ENCODE data around the gene MTA3. TPM values are rescaled to one million over a fixed set of nuclear protein-coding genes. Genes with fewer than 3 reads are reported as not detected.

Gene MTA3
- total RNA-seq, 1 donor from 2014 or later = 117 TPM

DNA sequence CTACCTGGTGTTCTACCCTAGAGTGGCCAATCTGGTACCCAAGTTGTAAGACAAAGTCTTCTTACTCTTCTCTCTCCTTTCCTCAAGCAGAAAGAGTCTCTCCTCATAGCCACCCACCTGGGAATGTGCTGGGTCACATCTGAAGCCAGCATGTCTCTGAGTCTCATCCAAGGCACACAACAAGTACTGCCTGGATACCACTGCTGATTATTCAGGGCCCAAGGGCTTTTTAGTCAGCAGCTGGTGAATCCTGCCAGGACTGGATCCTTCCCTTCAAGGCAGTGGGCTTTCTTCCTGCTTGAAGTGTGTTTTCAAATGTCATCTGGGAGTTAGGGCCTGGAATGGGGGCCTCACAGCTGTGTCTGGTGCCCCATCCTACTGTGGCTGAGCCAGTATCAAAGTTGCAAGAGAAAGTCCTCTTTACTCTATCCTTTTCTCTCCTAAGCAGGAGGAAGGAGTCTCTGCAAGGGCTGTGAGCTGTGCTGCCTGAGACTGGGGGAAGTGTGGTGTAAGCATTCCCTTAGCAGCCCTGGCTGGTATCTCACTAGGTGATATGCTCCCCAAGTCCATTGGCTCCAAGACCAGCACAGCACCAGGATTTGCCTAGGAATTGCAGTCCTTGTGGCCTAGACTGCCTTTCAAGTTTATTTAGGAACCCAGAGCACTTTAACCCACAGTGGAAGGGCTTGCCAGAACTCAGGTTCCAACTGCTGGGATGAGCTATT lies 168.3 kb downstream of the MTA3 start:
- peaks cover 12% of the 10 kb centered on the region for H3K9me3 Mint-ChIP-seq
- no peak overlapping the region for H3K4me3 ChIP-seq
- no peak overlapping the region for H3K9ac ChIP-seq
- H3K27me3 Mint-ChIP-seq (ENCODE audit: insufficient read depth, low read depth) = no peaks in the 10 kb centered on the region
- H3F3A ChIP-seq (ENCODE audit: low read depth) = no peaks in the 10 kb centered on the region
- no peaks in the 10 kb centered on the region for H3K27me3 ChIP-seq
- peaks cover 32% of the 10 kb centered on the region for H3K36me3 Mint-ChIP-seq
- H3K4me3 Mint-ChIP-seq = no peak overlapping the region
- no peaks in the 10 kb centered on the region for H3K4me1 ChIP-seq
- H3K79me2 ChIP-seq (ENCODE audit: low read depth) = no peaks in the 10 kb centered on the region
- H3K36me3 ChIP-seq = peaks cover 4% of the 10 kb centered on the region
- no peak overlapping the region for H3K27ac ChIP-seq
- no peak for DNase-seq (ENCODE audit: low spot score)
- no peak overlapping the region for H3K27ac Mint-ChIP-seq
- no peak overlapping the region for H2AFZ ChIP-seq (replicated peaks)
- no peaks in the 10 kb centered on the region for H4K20me1 ChIP-seq (ENCODE audit: low read depth)
- TF ChIP-seq, protein P1, sequence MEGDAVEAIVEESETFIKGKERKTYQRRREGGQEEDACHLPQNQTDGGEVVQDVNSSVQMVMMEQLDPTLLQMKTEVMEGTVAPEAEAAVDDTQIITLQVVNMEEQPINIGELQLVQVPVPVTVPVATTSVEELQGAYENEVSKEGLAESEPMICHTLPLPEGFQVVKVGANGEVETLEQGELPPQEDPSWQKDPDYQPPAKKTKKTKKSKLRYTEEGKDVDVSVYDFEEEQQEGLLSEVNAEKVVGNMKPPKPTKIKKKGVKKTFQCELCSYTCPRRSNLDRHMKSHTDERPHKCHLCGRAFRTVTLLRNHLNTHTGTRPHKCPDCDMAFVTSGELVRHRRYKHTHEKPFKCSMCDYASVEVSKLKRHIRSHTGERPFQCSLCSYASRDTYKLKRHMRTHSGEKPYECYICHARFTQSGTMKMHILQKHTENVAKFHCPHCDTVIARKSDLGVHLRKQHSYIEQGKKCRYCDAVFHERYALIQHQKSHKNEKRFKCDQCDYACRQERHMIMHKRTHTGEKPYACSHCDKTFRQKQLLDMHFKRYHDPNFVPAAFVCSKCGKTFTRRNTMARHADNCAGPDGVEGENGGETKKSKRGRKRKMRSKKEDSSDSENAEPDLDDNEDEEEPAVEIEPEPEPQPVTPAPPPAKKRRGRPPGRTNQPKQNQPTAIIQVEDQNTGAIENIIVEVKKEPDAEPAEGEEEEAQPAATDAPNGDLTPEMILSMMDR (IDR thresholded peaks at IDR 0.05) = no peak
- TF ChIP-seq EZH2 (IDR thresholded peaks at IDR 0.05) (no peak), EZH2phosphoT487 (IDR thresholded peaks at IDR 0.05) (no peak)
- H3K4me1 Mint-ChIP-seq = no peaks in the 10 kb centered on the region
- H3K9me3 ChIP-seq (ENCODE audit: low read depth) = no peaks in the 10 kb centered on the region
- no peak overlapping the region for H3K4me2 ChIP-seq

DNA sequence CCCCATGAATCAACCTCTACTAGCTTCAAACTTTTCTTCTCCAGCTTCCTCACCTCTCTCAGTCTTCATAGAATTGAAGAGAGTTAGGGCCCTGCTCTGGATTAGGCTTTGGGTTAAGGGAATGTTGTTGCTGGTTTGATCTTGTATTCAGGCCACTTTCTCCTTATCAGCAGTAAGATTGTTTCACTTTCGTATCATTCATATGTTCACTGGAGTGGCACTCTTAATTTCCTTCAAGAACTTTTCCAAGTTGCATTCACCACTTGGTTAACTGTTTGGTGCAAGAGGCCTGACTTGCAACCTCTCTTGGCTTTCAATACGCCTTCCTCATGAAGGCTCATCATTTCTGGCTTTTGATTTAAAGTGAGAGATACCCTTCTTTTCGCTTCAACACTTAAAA lies 172.7 kb downstream of the MTA3 start:
- Mint-ChIP-seq H3K4me3 (no peak overlapping the region), H3K9me3 (peaks cover under 1% of the 10 kb centered on the region), H3K27ac (no peak overlapping the region), H3K4me1 (no peaks in the 10 kb centered on the region), H3K36me3 (peaks cover 23% of the 10 kb centered on the region), H3K27me3 (ENCODE audit: insufficient read depth, low read depth) (peaks cover 7% of the 10 kb centered on the region)
- Histone ChIP-seq H2AFZ (replicated peaks) (no peak overlapping the region), H3K79me2 (ENCODE audit: low read depth) (no peaks in the 10 kb centered on the region), H4K20me1 (ENCODE audit: low read depth) (no peaks in the 10 kb centered on the region), H3F3A (ENCODE audit: low read depth) (no peaks in the 10 kb centered on the region), H3K4me2 (no peak overlapping the region), H3K9ac (no peak overlapping the region), H3K9me3 (ENCODE audit: low read depth) (no peaks in the 10 kb centered on the region), H3K27me3 (no peaks in the 10 kb centered on the region), H3K36me3 (no peaks in the 10 kb centered on the region), H3K4me3 (no peak overlapping the region), H3K4me1 (no peaks in the 10 kb centered on the region), H3K27ac (no peak overlapping the region)
- DNase-seq (ENCODE audit: low spot score) = no peak
- TF ChIP-seq, protein P1 (IDR thresholded peaks at IDR 0.05) = no peak
- TF ChIP-seq EZH2 (IDR thresholded peaks at IDR 0.05) (no peak), EZH2phosphoT487 (IDR thresholded peaks at IDR 0.05) (no peak)

DNA sequence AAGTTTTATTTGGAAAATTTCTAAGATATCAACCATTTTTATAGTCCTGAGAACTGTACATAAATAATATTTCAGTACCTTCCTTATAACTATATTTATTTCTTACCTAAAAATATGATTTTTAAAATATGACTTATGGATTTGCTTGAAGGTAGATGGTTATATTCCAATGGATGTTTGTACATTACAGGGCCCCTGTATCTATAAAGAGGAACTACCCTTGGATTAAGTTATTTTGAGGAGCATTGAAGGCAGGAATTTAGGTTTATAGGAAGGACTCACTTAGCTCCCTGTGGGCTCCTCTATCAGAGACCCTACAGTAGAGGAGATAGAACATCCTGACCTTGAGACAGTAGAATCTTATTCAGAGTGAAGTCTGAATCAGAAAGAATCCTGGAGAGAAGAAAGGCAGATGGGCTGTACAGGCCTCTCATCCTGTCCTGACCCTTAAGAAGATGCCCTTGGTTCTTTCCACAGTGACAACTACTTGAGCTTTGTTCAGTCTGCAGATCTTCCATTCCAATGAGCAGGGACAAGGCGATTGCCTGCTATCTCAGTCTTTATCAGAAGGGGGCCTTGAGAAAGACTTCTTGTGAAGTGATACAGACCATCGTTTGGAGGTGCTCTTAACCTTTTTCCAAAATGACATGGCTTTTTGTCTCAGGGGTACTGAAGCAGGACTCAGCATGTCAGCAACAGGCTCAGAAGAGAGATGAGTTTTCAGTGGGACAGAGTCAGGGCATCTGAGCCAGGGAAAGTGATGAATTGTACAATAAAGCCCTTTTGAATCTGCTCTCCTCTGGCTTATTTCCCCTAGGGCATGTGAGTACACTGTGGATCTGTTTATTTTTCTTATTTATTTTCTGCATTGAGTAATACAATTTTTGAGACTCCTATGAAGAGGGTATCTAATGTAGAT lies 174.6 kb downstream of the MTA3 start:
- Histone ChIP-seq H3K4me1 (no peaks in the 10 kb centered on the region), H3K36me3 (no peaks in the 10 kb centered on the region), H3K27ac (no peak overlapping the region), H4K20me1 (ENCODE audit: low read depth) (no peaks in the 10 kb centered on the region), H3K9ac (no peak overlapping the region), H2AFZ (replicated peaks) (no peak overlapping the region), H3K4me2 (no peak overlapping the region), H3K9me3 (ENCODE audit: low read depth) (no peaks in the 10 kb centered on the region), H3K79me2 (ENCODE audit: low read depth) (no peaks in the 10 kb centered on the region), H3K4me3 (no peak overlapping the region), H3F3A (ENCODE audit: low read depth) (no peaks in the 10 kb centered on the region), H3K27me3 (no peaks in the 10 kb centered on the region)
- TF ChIP-seq EZH2phosphoT487 (IDR thresholded peaks at IDR 0.05) = no peak
- TF ChIP-seq EZH2 (IDR thresholded peaks at IDR 0.05) = no peak
- TF ChIP-seq, protein P1 (IDR thresholded peaks at IDR 0.05) = no peak
- Mint-ChIP-seq H3K27ac (no peak overlapping the region), H3K36me3 (peaks cover 17% of the 10 kb centered on the region), H3K4me1 (no peaks in the 10 kb centered on the region), H3K27me3 (ENCODE audit: insufficient read depth, low read depth) (peaks cover 7% of the 10 kb centered on the region), H3K9me3 (no peaks in the 10 kb centered on the region), H3K4me3 (no peak overlapping the region)
- DNase-seq (ENCODE audit: low spot score) = no peak
